GM21447 (cell line): ENCODE data around the gene SLC25A43.
A peak's percentile ranks its signal among the peaks of the same experiment; 100 is the strongest.
"Not testable (repeated sequence)": the region's sequence is repeated elsewhere in the genome, so short reads cannot be mapped to it uniquely, and the experiment has no call there.

Source experiments
- ATAC-seq: cut with Tn5 transposase; IDR thresholded peaks from one replicate; pipeline ENCODE4 v1.9.1; 2021; ENCODE audit not compliant: unreplicated experiment

SLC25A43 gene

GRCh38 chrX:119467433-119467832 lies 68.3 kb downstream of the SLC25A43 start:
- no peak for ATAC-seq

DNA sequence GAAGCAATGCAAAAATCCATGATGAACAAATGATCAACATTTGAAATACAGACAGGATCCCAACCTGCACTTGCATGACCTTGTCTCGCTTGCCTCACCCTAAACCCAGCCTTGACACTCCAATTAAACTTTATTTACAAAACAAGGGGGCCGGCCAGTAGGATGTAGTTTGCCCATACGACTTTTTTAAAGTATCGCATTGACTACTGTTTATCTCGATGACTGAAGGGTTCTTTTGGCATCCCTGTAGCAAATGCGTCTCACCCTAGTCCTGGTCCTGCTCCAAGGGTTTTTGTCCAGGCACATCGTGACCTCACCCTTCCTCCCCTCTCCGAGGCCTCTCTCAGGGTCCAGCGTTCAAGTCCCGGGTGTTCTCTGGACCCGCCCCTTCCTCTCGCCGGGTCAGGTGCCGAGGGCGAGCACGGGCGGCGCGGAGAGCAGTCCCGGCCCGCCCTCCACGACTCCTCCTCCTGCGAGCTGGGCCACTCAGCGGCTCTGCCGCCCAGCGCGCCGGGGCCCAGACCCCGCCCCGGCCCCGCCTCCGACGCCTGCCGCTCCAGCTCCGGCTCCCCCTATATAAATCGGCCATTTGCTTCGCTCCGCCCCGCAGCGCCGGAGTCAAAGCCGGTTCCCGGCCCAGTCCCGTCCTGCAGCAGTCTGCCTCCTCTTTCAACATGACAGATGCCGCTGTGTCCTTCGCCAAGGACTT lies 68.9 kb downstream of the SLC25A43 start, which contains the start of gene SLC25A5:
TSS of gene SLC25A5 (plus strand) at position 603 of the 709 bp plus-strand sequence. CDS start at position 675, 72 bp downstream.
- peak; percentile 70 for ATAC-seq

GRCh38 chrX:119468551-119469312 lies 69.6 kb downstream of the SLC25A43 start:
- ATAC-seq = peak; percentile 74

DNA sequence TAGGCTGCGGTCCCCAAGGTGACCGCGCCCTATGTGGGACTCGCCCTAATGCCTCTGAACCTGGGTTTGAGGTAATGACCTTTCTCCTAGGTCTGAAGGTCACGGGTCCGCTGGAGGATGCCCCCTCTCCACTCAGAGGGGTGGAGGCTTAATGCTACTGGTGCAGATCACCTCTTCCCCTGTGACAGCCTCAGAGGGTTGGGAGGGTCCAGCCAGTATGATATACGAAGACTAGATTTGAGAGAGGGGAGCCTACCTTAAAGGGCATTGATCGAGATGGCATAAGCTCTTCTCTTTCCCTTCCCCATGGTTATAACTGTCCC lies 70.1 kb downstream of the SLC25A43 start:
- no peak for ATAC-seq

GRCh38 chrX:119474615-119475388 lies 75.7 kb downstream of the SLC25A43 start:
- ATAC-seq = no peak

DNA sequence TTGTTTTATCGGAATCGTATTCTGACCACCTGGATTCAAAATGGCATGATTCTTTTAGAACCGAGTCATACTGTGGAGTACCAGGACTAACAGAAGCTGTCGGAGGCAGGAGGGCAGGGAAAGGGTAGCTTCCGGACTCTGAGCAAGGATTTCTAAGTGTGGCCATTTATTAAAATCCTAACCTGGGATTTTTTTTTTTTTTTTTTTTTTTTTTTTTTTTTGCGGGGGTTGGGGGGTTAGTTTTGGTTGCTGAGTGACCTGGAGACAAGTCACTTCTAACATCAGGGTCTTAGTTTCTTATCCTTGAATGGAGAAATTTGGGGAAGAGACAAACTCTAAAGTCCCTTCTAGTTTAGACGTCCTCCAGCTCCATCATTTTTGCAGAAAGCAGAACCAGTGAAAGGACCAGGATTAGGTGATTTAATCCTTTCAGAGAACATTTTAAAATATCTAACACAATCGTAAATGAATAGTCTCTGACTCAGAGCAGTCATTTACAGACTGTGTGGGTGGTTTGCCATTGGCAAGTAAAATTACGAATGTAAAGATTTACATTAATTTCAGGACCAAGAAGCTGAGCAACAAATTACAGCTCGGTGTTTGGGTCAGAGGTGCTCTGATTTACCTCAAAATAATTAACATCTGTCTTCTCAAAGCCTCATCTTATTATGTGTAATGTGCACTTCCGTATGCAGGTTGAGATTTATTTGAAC lies 76.4 kb downstream of the SLC25A43 start:
- ATAC-seq = no peak

DNA sequence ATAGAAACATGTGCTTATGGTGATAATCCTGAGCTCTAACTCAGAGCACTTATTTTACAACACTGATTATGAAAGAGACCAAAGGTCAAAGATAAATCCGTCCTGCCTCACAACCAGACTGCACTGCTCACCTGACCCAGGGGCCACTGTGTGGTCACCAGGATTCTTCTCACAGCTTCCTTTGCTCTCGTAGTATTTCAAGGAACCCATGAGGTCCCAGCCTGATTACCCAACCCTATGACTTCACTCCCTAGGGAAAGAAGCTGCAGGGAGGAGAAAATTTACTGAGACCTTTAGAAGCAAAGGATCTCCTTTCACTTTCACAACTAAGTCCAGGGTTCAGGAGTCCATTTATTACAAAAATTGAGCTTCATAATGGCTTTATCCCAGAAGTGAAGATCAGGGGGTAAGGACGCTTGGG lies 78.7 kb downstream of the SLC25A43 start:
- ATAC-seq = no peak

DNA sequence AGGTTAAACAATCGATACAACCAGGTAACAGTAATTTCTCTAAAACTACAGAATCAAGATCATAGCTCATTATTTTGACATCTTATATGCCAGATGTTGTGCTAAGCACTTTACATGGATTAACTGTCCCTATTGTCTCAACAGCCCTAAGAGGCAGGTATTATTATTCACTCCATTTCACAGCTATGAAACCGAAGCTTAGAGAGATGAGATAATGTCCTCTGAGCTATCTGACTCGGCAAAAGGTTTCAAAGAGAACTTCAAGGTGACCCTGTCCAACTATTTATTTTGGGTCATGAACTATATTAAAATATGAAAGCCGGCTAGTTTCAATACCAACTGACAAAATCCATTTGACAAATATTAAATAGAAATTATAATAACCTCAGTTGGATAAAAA lies 79.4 kb downstream of the SLC25A43 start:
- ATAC-seq = no peak

- no peak for ATAC-seq
These were observed 80.7 kb downstream of the SLC25A43 start for GRCh38 chrX:119479845-119480244.

- no peak for ATAC-seq
These were observed 82.2 kb downstream of the SLC25A43 start for GRCh38 chrX:119481323-119481801.

DNA sequence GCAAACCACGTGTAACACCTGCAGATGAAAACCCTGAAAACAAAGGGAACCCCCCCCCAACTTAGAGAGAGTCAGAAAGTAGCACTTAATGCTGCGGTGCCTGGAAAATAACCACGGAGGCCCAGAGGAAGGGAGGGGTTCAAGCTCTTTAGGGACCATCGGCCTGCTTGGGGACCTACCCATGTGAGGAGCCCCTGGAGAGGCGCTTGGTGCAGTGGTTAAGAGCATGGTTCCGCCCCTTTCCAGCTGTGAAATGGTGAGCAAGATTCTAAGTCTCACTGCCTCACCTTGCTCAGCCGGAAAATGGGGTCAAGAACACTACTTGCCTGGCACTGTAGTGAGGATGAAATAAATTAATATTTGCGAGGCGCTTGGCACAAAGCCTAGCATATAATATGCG lies 82.9 kb downstream of the SLC25A43 start:
- ATAC-seq = no peak

DNA sequence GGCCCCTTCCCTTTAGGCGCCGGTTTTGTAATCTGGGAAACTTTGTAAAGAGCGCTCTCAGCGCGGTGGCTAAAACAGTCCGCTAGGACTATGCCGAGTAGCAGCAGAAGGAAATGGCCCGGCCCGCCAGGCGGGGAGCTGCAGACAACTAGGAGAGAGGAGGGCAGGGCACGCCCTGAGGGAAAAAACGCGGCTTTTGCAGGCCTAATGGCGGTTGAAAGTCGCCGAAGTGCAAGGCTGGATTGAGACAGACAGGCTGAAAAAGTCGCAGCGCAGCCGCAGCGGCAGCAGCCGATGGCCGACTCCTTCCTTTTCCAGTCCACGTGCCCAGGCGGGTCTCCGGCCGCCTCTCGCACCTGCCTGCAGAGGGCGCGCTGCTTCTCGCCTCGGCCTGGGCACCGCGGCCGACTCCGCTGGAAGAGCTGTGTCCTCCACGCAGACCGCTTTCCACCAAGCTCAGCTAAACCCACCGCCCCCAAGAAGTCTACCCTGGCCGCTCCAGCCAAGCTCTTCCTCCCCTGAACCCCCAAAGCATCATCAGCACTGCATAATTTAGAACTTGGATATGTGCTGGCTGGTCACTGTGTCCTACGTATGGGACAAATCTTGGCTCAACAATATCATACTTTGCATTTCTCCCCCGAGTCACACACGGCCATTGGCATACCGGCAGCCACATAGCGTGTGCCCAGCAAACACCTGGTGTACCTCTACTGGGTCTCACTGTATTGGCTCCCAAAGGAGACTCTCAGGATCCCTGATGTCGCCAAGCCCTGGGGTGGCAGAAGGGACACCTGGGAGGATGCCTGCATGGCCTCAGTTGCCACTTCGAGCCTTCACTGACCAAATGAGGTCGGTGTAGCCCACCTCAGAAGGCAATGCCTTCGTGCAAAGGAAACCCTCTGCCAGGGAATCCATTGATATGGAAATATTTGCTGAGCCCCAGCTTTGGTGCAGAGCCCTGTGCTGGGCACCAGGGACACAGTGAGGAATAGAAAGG lies 83.6 kb downstream of the SLC25A43 start:
- peak; percentile 86 for ATAC-seq

GRCh38 chrX:119486745-119487144 lies 87.6 kb downstream of the SLC25A43 start:
- ATAC-seq = no peak

DNA sequence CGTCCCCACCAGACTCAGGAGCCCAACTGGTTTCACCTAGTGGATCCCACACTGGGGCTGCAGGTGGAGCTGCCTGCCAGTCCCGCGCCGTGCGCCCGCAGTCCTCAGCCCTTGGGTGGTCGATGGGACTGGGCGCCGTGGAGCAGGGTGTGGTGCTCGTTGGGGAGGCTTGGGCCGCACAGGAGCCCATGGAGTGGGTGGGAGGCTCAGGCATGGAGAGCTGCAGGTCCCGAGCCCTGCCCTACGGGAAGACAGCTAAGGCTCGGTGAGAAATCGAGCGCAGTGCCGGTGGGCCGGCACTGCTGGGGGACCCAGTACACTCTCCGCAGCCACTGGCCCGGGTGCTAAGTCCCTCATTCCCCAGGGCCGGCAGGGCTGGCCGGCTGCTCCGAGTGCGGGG lies 88.6 kb downstream of the SLC25A43 start:
- ATAC-seq = not testable (repeated sequence)

DNA sequence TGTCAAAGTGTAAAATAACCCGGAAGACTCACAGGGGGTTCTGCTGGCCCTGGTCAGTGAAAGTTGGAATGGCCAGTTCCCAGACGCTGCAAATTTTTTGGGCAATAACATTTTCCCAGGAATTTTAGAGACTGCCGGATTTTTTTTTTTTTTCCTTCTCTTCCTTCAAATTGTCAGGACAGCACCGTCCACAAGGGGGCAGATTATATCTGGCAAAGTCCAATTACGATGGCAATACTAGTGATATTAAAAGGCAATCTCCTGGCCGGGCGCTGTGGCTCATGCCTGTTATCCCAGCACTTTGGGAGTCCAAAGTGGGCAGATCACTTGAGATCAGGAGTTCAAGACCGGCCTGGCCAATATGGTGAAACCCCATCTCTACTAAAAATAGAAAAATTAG lies 89.6 kb downstream of the SLC25A43 start:
- ATAC-seq = no peak

- no peak for ATAC-seq
These were observed 90.3 kb downstream of the SLC25A43 start for GRCh38 chrX:119489212-119490074.

GRCh38 chrX:119492463-119492862 lies 93.3 kb downstream of the SLC25A43 start:
- no peak for ATAC-seq

DNA sequence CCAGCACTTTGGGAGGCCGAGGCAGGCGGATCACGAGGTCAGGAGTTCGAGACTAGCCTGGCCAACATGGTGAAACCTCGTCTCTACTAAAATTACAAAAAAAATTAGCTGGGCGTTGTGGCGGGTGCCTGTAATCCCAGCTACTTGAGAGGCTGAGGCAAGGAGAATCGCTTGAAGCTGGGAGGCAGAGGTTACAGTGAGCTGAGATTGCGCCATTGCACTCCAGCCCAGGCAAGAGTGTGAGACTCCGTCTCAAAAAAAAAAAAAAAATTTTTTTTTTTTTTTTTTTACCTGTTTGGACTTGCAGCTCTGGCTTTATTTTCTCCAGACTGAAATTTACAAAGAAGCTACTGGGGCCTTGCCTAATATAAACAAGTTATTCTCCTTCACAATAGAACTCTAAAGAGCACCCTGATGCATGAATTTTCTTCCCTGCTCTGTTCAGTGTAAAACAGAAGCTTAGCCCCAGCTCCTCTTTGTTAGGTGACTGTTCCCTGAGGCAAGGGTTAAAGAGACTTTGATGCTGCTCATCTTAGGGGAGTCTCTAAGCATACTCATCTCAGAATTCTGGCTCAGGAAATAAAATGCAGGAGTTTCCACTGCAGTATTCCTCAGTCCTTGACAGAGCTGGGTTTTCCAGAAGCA lies 94.8 kb downstream of the SLC25A43 start:
- ATAC-seq = not testable (repeated sequence)
